Fibroblast of lung (primary cell): ENCODE results near the gene RBM12. TPM values are rescaled to one million over a fixed set of nuclear protein-coding genes. Genes with fewer than 3 reads are reported as not detected.

ENCODE experiments used
- DNase-seq, 2 donors: peaks; one replicate each; pipeline versions ENCODE4 v3.0.0 to v3.0.0-alpha.2; 2010; ENCODE audit warnings: low read depth in 2 of 2
- H2AFZ ChIP-seq: 2 replicates; pipeline ENCODE4 v1.5.1; 2012; ENCODE audit warnings: low read length, control low read depth, inconsistent platforms
- H3K27ac ChIP-seq: 2 replicates; pipeline ENCODE4 v1.5.1; 2011; ENCODE audit warnings: low read length, control low read depth; ENCODE audit not compliant: insufficient read depth
- H3K27me3 ChIP-seq: 2 replicates; pipeline ENCODE4 v1.5.1; 2011; ENCODE audit warnings: mild to moderate bottlenecking, low read length; ENCODE audit not compliant: control insufficient read depth, insufficient read depth
- H3K36me3 ChIP-seq: 2 replicates; pipeline ENCODE4 v1.5.1; 2011; ENCODE audit warnings: low read length; ENCODE audit not compliant: control insufficient read depth, insufficient read depth
- H3K4me1 ChIP-seq: 2 replicates; pipeline ENCODE4 v1.5.1; 2011; ENCODE audit warnings: low read length; ENCODE audit not compliant: control insufficient read depth, insufficient read depth; ENCODE audit errors: extremely low read depth
- H3K4me2 ChIP-seq: 2 replicates; pipeline ENCODE4 v1.5.1; 2011; ENCODE audit warnings: low read length, control low read depth; ENCODE audit not compliant: insufficient read depth; ENCODE audit errors: extremely low read depth
- H3K4me3 ChIP-seq, 4 experiments: fragments of 200-600 bp in 1 of 4; sonication (generic) in 1 of 4; replicated peaks in 1 of 4; 2 replicates each; pipeline ENCODE4 v1.5.1; 2011 to 2016; ENCODE audit warnings: low read length in 4 of 4, low read depth in 3 of 4, mild to moderate bottlenecking in 3 of 4, control low read depth in 2 of 4, inconsistent platforms in 1 of 4, mixed read lengths in 1 of 4; ENCODE audit not compliant: insufficient read depth in 1 of 4; ENCODE audit errors: control extremely low read depth in 1 of 4
- H3K79me2 ChIP-seq: 2 replicates; pipeline ENCODE4 v1.5.1; 2012; ENCODE audit warnings: mild to moderate bottlenecking, low read length, inconsistent platforms; ENCODE audit not compliant: control insufficient read depth, insufficient read depth
- H3K9ac ChIP-seq: 2 replicates; pipeline ENCODE4 v1.5.1; 2011; ENCODE audit warnings: mild to moderate bottlenecking, low read length, control low read depth; ENCODE audit not compliant: insufficient read depth
- H3K9me3 ChIP-seq: 2 replicates; pipeline ENCODE4 v1.5.1; 2012; ENCODE audit warnings: low read depth, low read length; ENCODE audit not compliant: control insufficient read depth, insufficient read depth
- H4K20me1 ChIP-seq: 2 replicates; pipeline ENCODE4 v1.5.1; 2011; ENCODE audit warnings: low read length; ENCODE audit not compliant: control insufficient read depth, insufficient read depth; ENCODE audit errors: extremely low read depth
- EZH2 ChIP-seq: IDR thresholded peaks from 2 replicates; pipeline ENCODE4 v1.5.1; 2012; ENCODE audit warnings: low read length, control low read depth, mild to moderate bottlenecking; ENCODE audit errors: missing control alignments
- polyA plus RNA-seq, 2 donors: library from polyadenylated mRNA; depleted of rRNA in 1 of 2; stranded (reverse) in 1 of 2; unstranded in 1 of 2; fragments of >200 nt; gene quantifications; 2 replicates each; pipeline ENCODE4 v1.2.1, GENCODE V29; 2011 to 2012; ENCODE audit warnings: missing spikeins in 1 of 2
- total RNA-seq: library from RNA; depleted of rRNA; stranded (reverse); fragments of >200 nt; gene quantifications from 2 replicates; pipeline ENCODE4 v1.2.1, GENCODE V29; 2014
- TF ChIP-seq, protein P1 (sequence below), 2 donors: IDR thresholded peaks in 1 of 2; conservative IDR thresholded peaks in 1 of 2; 1 replicate in 1 of 2; 2 replicates in 1 of 2; pipeline ENCODE4 v1.5.1; 2011 to 2012; ENCODE audit warnings: low read length in 2 of 2, control low read depth in 1 of 2, inconsistent platforms in 1 of 2, low read depth in 1 of 2, mild to moderate bottlenecking in 1 of 2

Gene RBM12
- total and polyA plus RNA-seq, 2 donors (not counting 1 experiment from before 2014, with no cell fraction given) = 29.9 to 109 TPM

DNA sequence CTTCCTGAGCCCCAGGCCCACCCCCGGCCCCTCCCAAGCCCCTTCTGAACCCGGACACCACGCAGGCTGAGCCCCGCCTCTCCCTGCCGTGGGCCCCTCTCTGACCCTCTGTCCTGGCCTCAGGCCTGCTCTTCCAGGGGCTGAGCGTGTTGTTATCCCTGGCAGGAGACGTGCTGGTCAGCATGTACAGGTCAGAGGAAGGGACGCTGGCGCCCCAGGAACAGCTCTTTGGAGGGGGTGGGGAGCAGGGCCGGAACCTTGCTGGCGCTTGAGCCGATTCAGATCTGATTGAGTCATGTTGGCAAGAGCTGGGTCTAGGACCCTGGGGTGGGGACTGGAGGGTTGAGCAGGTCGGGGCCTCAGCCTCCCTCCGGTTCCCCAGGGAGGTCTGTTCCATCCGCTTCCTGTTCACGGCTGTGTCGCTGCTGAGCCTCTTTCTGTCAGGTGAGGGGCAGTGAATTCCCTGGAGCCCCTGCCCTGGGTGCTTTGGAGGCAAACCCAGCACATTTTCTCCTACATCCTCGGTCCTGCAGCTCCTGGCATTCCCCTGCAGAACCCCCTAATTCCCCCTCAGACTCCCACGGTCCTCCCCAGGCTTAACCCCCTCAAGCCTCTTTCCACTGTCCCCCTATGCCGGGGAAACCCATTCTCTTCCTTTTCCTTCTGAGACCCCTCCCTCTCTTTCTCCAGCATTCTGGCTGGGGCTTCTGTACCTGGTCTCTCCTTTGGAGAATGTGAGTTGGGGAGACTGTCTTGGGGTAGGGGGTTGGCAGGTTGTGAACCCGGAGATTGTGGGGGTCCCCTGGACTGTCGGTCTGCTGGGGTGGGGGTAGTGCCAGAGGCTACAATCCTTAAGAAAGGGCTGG is 47.1 kb downstream of the RBM12 start:
- peaks cover 8% of the 10 kb centered on the region for H3K36me3 ChIP-seq
- no peaks in the 10 kb centered on the region for H4K20me1 ChIP-seq
- H3K79me2 ChIP-seq = no peaks in the 10 kb centered on the region
- peaks cover 16% of the 10 kb centered on the region for H3K4me1 ChIP-seq
- peak; percentile 49 to 60 for DNase-seq
- TF ChIP-seq EZH2 = no peak
- TF ChIP-seq, protein P1, sequence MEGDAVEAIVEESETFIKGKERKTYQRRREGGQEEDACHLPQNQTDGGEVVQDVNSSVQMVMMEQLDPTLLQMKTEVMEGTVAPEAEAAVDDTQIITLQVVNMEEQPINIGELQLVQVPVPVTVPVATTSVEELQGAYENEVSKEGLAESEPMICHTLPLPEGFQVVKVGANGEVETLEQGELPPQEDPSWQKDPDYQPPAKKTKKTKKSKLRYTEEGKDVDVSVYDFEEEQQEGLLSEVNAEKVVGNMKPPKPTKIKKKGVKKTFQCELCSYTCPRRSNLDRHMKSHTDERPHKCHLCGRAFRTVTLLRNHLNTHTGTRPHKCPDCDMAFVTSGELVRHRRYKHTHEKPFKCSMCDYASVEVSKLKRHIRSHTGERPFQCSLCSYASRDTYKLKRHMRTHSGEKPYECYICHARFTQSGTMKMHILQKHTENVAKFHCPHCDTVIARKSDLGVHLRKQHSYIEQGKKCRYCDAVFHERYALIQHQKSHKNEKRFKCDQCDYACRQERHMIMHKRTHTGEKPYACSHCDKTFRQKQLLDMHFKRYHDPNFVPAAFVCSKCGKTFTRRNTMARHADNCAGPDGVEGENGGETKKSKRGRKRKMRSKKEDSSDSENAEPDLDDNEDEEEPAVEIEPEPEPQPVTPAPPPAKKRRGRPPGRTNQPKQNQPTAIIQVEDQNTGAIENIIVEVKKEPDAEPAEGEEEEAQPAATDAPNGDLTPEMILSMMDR (conservative IDR thresholded peaks at IDR 0.05 in 1 of 2, IDR thresholded peaks at IDR 0.05 in 1 of 2; ENCODE audit: low read depth in 1 of 2, low read length in 2 of 2) = peak; percentile 26 to 39
- peak overlapping the region; percentile 25 for H2AFZ ChIP-seq
- H3K4me2 ChIP-seq = peak overlapping the region; percentile 97
- peak overlapping the region; percentile 3 for H3K9ac ChIP-seq
- no peaks in the 10 kb centered on the region for H3K9me3 ChIP-seq
- peak overlapping the region; percentile 54 to 71 (median 62) for H3K4me3 ChIP-seq
- H3K27ac ChIP-seq = peak overlapping the region; percentile 49
- no peaks in the 10 kb centered on the region for H3K27me3 ChIP-seq

- H3K27ac ChIP-seq = peak overlapping the region; percentile 82
Observed at GRCh38 chr20:35616465-35617396, 48.0 kb downstream of the RBM12 start.

More at GRCh38 chr20:35616465-35617396, 48.0 kb downstream of the RBM12 start:
- TF ChIP-seq EZH2 = no peak
- TF ChIP-seq, protein P1 (conservative IDR thresholded peaks at IDR 0.05 in 1 of 2, IDR thresholded peaks at IDR 0.05 in 1 of 2; ENCODE audit: low read depth in 1 of 2, low read length in 2 of 2) = no peak
- Histone ChIP-seq H3K9ac (peak overlapping the region; percentile 26), H3K4me3 (peak overlapping the region; percentile 33 to 71 (median 49)), H3K9me3 (no peaks in the 10 kb centered on the region), H3K4me1 (peaks cover 16% of the 10 kb centered on the region), H3K79me2 (no peaks in the 10 kb centered on the region), H3K4me2 (peak overlapping the region; percentile 97), H3K36me3 (peaks cover 8% of the 10 kb centered on the region), H2AFZ (peak overlapping the region; percentile 34), H3K27me3 (no peaks in the 10 kb centered on the region), H4K20me1 (no peaks in the 10 kb centered on the region)
- DNase-seq = peak; percentile 98 to 100
